ENCODE measurements around the gene DEGS2.

DNA sequence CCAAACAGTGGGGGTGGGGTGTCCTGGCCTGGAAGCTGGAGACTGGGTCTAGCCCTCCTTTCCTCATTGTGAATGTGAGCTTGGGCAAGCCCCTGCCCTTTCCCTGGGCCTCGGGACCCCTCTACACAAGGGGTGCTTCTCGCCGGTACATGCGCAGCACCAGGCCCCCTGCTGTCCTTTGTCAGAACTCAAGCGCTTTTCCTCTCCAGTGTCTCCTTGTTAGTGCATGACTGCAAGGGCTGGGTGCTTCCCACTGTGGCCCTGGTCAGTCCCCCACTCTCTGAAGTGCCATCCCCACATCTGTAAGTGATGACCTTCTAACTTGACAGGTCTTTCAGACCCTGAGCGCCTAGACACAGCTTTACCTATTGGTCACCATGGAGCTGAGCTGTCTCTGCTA is 44.2 kb downstream of the DEGS2 start:
- TF ChIP-seq, protein P1, sequence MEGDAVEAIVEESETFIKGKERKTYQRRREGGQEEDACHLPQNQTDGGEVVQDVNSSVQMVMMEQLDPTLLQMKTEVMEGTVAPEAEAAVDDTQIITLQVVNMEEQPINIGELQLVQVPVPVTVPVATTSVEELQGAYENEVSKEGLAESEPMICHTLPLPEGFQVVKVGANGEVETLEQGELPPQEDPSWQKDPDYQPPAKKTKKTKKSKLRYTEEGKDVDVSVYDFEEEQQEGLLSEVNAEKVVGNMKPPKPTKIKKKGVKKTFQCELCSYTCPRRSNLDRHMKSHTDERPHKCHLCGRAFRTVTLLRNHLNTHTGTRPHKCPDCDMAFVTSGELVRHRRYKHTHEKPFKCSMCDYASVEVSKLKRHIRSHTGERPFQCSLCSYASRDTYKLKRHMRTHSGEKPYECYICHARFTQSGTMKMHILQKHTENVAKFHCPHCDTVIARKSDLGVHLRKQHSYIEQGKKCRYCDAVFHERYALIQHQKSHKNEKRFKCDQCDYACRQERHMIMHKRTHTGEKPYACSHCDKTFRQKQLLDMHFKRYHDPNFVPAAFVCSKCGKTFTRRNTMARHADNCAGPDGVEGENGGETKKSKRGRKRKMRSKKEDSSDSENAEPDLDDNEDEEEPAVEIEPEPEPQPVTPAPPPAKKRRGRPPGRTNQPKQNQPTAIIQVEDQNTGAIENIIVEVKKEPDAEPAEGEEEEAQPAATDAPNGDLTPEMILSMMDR (IDR thresholded peaks at IDR 0.05): no peak
- no peak for TF ChIP-seq CREB1 (CRISPR knock-in tag; IDR thresholded peaks at IDR 0.05)

All from WTC11 (cell line).